Measurements from ENCODE around the gene WDR73.

The WDR73 gene

GRCh38 chr15:84620626-84621025 is 33.5 kb downstream of the WDR73 start:
- TF ChIP-seq, protein P1, sequence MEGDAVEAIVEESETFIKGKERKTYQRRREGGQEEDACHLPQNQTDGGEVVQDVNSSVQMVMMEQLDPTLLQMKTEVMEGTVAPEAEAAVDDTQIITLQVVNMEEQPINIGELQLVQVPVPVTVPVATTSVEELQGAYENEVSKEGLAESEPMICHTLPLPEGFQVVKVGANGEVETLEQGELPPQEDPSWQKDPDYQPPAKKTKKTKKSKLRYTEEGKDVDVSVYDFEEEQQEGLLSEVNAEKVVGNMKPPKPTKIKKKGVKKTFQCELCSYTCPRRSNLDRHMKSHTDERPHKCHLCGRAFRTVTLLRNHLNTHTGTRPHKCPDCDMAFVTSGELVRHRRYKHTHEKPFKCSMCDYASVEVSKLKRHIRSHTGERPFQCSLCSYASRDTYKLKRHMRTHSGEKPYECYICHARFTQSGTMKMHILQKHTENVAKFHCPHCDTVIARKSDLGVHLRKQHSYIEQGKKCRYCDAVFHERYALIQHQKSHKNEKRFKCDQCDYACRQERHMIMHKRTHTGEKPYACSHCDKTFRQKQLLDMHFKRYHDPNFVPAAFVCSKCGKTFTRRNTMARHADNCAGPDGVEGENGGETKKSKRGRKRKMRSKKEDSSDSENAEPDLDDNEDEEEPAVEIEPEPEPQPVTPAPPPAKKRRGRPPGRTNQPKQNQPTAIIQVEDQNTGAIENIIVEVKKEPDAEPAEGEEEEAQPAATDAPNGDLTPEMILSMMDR (IDR thresholded peaks at IDR 0.05): no peak

DNA sequence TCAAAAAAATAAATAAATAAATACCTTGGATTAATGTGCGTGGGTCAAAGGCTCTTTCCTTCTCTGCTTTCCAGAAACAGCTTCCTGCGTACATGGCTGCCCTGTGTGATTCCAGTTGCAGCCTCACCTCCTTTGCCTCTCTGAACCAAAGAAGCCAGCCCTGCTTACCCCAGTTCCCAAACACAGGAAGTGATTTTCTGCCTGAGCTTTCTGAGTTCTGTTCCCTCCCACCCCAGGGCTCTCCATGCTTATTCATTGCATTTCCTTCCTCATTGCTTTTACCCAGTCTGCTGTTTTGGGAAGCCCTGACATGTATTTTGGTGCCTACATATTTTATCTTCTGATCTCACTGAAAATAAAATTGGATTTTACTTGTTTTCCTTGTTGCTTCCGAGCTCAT is 37.8 kb downstream of the WDR73 start:
- TF ChIP-seq, protein P1 (IDR thresholded peaks at IDR 0.05): no peak

DNA sequence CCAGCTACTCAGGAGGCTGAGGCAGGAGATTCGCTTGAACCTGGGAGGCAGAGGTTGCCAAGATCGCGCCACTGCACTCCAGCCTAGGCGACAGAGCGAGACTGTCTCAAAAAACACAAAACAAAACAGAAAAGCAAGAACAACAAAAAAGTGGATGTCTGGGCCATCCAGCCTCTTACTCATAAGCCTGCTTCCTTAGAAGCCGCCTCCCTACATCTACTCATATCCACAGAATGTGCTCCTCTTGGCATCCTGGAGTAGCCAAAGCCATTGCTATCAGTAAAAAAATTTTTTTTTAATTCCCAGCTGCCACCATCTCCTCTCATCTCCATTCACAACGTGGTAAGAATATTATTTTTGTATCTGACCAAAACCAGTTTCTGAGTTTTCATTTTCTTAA is 42.5 kb downstream of the WDR73 start:
- TF ChIP-seq, protein P1 (IDR thresholded peaks at IDR 0.05): no peak

DNA sequence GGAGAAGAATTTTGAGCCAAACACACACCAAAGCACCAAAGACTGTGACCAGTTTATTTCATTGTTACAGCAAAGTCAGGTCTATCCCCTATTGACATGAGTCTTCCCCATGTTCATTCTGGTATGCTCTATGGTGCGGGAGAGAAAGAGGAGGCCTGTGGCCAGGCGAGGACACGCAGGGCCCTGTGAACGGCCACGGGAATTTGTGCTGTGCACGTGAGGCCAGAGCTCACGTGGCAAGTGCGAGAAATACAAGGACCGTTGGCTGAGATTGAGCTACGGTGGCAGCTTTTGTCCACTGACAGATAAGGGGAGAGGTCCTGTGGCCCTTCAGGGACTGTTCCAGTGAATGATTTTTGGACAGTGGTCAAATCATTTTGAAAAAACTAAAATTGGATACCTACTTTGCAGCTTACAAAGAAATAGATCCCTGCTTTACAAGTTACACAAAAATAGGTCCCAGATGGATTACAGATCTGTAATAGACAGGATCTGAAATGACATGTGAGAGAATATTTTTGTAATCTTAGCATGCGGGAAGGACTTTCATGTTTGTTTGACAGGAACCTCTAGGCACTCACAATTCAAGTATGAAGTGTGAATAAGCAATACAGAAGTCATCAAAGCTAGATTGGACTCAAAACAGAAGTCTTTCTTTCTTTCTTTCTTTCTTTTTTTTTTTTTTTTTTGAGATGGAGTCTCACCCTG is 44.1 kb downstream of the WDR73 start:
- TF ChIP-seq, protein P1 (IDR thresholded peaks at IDR 0.05): no peak

- TF ChIP-seq, protein P1 (IDR thresholded peaks at IDR 0.05): no peak
Observed at GRCh38 chr15:84608707-84609284, 45.3 kb downstream of the WDR73 start.

DNA sequence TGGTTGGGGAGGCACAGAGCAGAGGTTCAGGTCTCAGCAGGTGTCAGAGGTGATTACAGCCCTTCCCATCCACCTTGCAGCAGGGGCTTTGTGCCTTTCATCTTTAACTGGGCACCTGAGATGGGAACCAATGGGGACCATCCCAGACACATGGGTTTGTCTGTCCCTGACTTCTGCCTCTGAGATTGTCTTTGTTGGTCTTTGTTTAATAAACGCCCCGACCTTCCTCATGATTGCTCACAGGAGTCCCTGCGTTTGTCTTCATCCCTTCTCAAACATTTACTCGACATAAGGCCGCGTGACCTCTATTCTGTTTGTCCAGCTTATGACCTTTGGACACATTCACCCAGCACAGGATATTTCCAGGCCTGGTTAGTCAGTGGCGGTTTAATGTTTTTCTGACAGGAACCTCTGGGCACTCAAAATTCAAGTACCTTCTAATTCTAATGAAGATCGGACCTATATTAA is 47.4 kb downstream of the WDR73 start:
- TF ChIP-seq, protein P1 (IDR thresholded peaks at IDR 0.05): no peak

GRCh38 chr15:84605554-84605882 is 48.6 kb downstream of the WDR73 start:
- TF ChIP-seq, protein P1 (IDR thresholded peaks at IDR 0.05): no peak

Data from LNCAP (cell line).